ENCODE results near the gene TUBGCP6. TPM values are rescaled to one million over a fixed set of nuclear protein-coding genes. Genes with fewer than 3 reads are reported as not detected.

TUBGCP6 gene
- total RNA-seq, result 10 to 100 TPM; 34.2 to 66.2 (median 59.6) TPM

- Histone ChIP-seq H3K9me3 (no peaks in the 10 kb centered on the region), H3K27me3 (no peaks in the 10 kb centered on the region), H3K4me1 (peaks cover 7 to 20% of the 10 kb centered on the region in 2 donors), H3K27ac (peak within 1 kb of the TSS; percentile 95 to 99), H3K36me3 (no peaks in the 10 kb centered on the region), H3K4me3 (peak within 1 kb of the TSS; percentile 77 to 98 (median 93))
- TF ChIP-seq CTCF (IDR thresholded peaks at IDR 0.05), result peak in 2 of 3 donors; percentile 7 to 48
- peak; percentile 74 for TF ChIP-seq POLR2A (IDR thresholded peaks at IDR 0.05)
- TF ChIP-seq POLR2AphosphoS5 (IDR thresholded peaks at IDR 0.05), result peak; percentile 95 to 96 (median 96)
- peak; percentile 93 for DNase-seq (ENCODE audit: low spot score in 2 of 2)
- intact Hi-C loops (cut with DNase I; ENCODE audit: low total_unique reads), result no loop called here
Observed at GRCh38 chr22:50244420-50245213, at the start of gene TUBGCP6. Gene TUBGCP6 (minus strand): TSS chr22:50245023. CDS start chr22:50244459, 564 bp downstream.

- Histone ChIP-seq H3K4me1 (peaks cover 34 to 38% of the 10 kb centered on the region in 2 donors), H3K27ac (peak overlapping the region; percentile 92 to 96), H3K9me3 (no peaks in the 10 kb centered on the region), H3K27me3 (no peaks in the 10 kb centered on the region), H3K36me3 (no peaks in the 10 kb centered on the region), H3K4me3 (peak overlapping the region in 2 of 3 donors; percentile 28 to 64)
- no peak for DNase-seq (ENCODE audit: low spot score in 2 of 2)
- TF ChIP-seq POLR2A (IDR thresholded peaks at IDR 0.05), result no peak
- TF ChIP-seq CTCF (IDR thresholded peaks at IDR 0.05), result no peak
- no peak for TF ChIP-seq POLR2AphosphoS5 (IDR thresholded peaks at IDR 0.05)
- intact Hi-C loops (cut with DNase I; ENCODE audit: low total_unique reads), result no loop called here
Observed at GRCh38 chr22:50294319-50294656, 49.5 kb upstream of the TUBGCP6 start.

- DNase-seq (ENCODE audit: low spot score in 2 of 2), result peak; percentile 78
- Histone ChIP-seq H3K36me3 (no peaks in the 10 kb centered on the region), H3K27me3 (no peaks in the 10 kb centered on the region), H3K9me3 (no peaks in the 10 kb centered on the region), H3K4me3 (peak overlapping the region; percentile 21 to 64 (median 28)), H3K4me1 (peaks cover 32 to 34% of the 10 kb centered on the region in 2 donors), H3K27ac (peak overlapping the region; percentile 92 to 96)
- intact Hi-C loops (cut with DNase I; ENCODE audit: low total_unique reads), result no loop called here
- TF ChIP-seq POLR2A (IDR thresholded peaks at IDR 0.05) (no peak), CTCF (IDR thresholded peaks at IDR 0.05) (peak; percentile 12 to 30 (median 15)), POLR2AphosphoS5 (IDR thresholded peaks at IDR 0.05) (peak in 2 of 3 donors; percentile 6 to 38)
Observed at GRCh38 chr22:50293441-50294318, 48.9 kb upstream of the TUBGCP6 start.

GRCh38 chr22:50292643-50293440, 48.0 kb upstream of the TUBGCP6 start:
- no peak for TF ChIP-seq POLR2AphosphoS5 (IDR thresholded peaks at IDR 0.05)
- no peak for DNase-seq (ENCODE audit: low spot score in 2 of 2)
- Histone ChIP-seq H3K27me3 (no peaks in the 10 kb centered on the region), H3K4me1 (peaks cover 32 to 33% of the 10 kb centered on the region in 2 donors), H3K36me3 (no peaks in the 10 kb centered on the region), H3K27ac (peak overlapping the region; percentile 92 to 96), H3K4me3 (peak overlapping the region; percentile 21 to 64 (median 28)), H3K9me3 (no peaks in the 10 kb centered on the region)
- intact Hi-C loops (cut with DNase I; ENCODE audit: low total_unique reads), result no loop called here

Data from breast epithelium (tissue), 4 donors.